ENCODE results near the gene CRHR1.

The CRHR1 gene

GRCh38 chr17:45784293-45784740 is at the start of gene CRHR1:
Gene CRHR1 (plus strand): TSS chr17:45784320. CDS start chr17:45784545, 225 bp downstream.
- TF ChIP-seq TCF12 (IDR thresholded peaks at IDR 0.05; ENCODE audit: low read depth) = no peak

DNA sequence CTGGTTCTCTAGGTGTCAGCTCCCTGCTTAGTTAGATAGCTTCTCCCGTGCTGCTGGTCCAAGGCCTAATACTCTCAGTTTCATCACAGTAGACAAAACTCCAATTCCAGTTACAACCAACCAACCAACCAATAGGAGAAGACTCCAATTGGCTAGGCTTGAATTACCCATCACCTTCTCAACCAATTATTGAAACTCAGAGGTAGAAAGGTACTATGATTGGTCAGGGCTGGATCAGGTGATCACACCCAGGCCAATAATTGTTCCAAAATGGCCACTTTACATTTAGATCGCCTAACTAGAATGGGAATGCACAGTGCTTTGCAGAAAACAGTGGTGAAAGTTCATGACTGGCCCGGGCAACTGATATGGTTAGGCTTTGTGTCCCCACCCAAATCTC is 49.5 kb upstream of the CRHR1 start:
- TF ChIP-seq ZBTB7A (IDR thresholded peaks at IDR 0.05; ENCODE audit: low read depth) = no peak
- no peak for TF ChIP-seq CREB1 (IDR thresholded peaks at IDR 0.05; ENCODE audit: low read depth)
- no peak for TF ChIP-seq MAX (IDR thresholded peaks at IDR 0.05)
- TF ChIP-seq, protein P1, sequence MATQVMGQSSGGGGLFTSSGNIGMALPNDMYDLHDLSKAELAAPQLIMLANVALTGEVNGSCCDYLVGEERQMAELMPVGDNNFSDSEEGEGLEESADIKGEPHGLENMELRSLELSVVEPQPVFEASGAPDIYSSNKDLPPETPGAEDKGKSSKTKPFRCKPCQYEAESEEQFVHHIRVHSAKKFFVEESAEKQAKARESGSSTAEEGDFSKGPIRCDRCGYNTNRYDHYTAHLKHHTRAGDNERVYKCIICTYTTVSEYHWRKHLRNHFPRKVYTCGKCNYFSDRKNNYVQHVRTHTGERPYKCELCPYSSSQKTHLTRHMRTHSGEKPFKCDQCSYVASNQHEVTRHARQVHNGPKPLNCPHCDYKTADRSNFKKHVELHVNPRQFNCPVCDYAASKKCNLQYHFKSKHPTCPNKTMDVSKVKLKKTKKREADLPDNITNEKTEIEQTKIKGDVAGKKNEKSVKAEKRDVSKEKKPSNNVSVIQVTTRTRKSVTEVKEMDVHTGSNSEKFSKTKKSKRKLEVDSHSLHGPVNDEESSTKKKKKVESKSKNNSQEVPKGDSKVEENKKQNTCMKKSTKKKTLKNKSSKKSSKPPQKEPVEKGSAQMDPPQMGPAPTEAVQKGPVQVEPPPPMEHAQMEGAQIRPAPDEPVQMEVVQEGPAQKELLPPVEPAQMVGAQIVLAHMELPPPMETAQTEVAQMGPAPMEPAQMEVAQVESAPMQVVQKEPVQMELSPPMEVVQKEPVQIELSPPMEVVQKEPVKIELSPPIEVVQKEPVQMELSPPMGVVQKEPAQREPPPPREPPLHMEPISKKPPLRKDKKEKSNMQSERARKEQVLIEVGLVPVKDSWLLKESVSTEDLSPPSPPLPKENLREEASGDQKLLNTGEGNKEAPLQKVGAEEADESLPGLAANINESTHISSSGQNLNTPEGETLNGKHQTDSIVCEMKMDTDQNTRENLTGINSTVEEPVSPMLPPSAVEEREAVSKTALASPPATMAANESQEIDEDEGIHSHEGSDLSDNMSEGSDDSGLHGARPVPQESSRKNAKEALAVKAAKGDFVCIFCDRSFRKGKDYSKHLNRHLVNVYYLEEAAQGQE (IDR thresholded peaks at IDR 0.05; ENCODE audit: low read depth) = no peak
- TF ChIP-seq NFIC (IDR thresholded peaks at IDR 0.05) = no peak
- TF ChIP-seq TAF1 (IDR thresholded peaks at IDR 0.05; ENCODE audit: low read depth) = no peak
- TF ChIP-seq, protein P2, sequence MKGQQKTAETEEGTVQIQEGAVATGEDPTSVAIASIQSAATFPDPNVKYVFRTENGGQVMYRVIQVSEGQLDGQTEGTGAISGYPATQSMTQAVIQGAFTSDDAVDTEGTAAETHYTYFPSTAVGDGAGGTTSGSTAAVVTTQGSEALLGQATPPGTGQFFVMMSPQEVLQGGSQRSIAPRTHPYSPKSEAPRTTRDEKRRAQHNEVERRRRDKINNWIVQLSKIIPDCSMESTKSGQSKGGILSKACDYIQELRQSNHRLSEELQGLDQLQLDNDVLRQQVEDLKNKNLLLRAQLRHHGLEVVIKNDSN (IDR thresholded peaks at IDR 0.05) = no peak
- no peak for TF ChIP-seq TEAD4 (IDR thresholded peaks at IDR 0.05)
- TF ChIP-seq EGR1 (IDR thresholded peaks at IDR 0.05) = no peak
- no peak for TF ChIP-seq RAD21 (IDR thresholded peaks at IDR 0.05; ENCODE audit: low read depth)
- TF ChIP-seq FOXM1 (IDR thresholded peaks at IDR 0.05; ENCODE audit: borderline replicate concordance, low read depth) = no peak
- no peak for TF ChIP-seq YY1 (IDR thresholded peaks at IDR 0.05; ENCODE audit: low read depth)
- no peak for TF ChIP-seq TCF12 (IDR thresholded peaks at IDR 0.05; ENCODE audit: low read depth)
- no peak for TF ChIP-seq EP300 (IDR thresholded peaks at IDR 0.05; ENCODE audit: borderline replicate concordance)

- no peak for TF ChIP-seq TAF1 (IDR thresholded peaks at IDR 0.05; ENCODE audit: low read depth)
- no peak for TF ChIP-seq TCF12 (IDR thresholded peaks at IDR 0.05; ENCODE audit: low read depth)
- TF ChIP-seq CREB1 (IDR thresholded peaks at IDR 0.05; ENCODE audit: low read depth) = no peak
- TF ChIP-seq, protein P1 (IDR thresholded peaks at IDR 0.05; ENCODE audit: low read depth) = no peak
- TF ChIP-seq FOXM1 (IDR thresholded peaks at IDR 0.05; ENCODE audit: borderline replicate concordance, low read depth) = no peak
- no peak for TF ChIP-seq YY1 (IDR thresholded peaks at IDR 0.05; ENCODE audit: low read depth)
- TF ChIP-seq MAX (IDR thresholded peaks at IDR 0.05) = no peak
- TF ChIP-seq NFIC (IDR thresholded peaks at IDR 0.05) = no peak
- no peak for TF ChIP-seq EGR1 (IDR thresholded peaks at IDR 0.05)
- TF ChIP-seq TEAD4 (IDR thresholded peaks at IDR 0.05) = no peak
- no peak for TF ChIP-seq RAD21 (IDR thresholded peaks at IDR 0.05; ENCODE audit: low read depth)
- TF ChIP-seq, protein P2 (IDR thresholded peaks at IDR 0.05) = no peak
- TF ChIP-seq EP300 (IDR thresholded peaks at IDR 0.05; ENCODE audit: borderline replicate concordance) = no peak
- TF ChIP-seq CEBPB (IDR thresholded peaks at IDR 0.05) = no peak
- no peak for TF ChIP-seq ZBTB7A (IDR thresholded peaks at IDR 0.05; ENCODE audit: low read depth)
These were observed 48.6 kb upstream of the CRHR1 start for GRCh38 chr17:45735488-45735887.

DNA sequence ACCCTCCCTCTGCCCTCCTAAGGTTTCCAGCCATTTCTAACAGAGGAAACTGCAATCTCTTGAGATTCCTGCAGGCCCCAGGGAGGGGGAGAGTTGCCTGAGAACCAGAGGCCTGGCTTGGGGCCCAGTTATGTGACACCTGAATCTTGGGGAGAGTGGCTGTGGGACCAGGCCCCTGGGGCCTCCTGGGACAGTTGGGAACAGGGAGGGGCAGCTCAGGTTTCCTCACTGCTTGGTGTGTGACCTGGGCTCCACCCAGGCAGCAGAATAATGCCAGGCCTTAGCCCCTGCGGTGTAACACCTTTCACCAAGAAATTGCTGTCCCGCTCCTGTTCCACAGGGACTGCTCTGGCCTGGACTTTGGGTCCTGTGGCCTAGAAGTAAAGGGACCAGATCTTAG is 44.3 kb upstream of the CRHR1 start:
- TF ChIP-seq, protein P2 (IDR thresholded peaks at IDR 0.05) = no peak
- peak; percentile 93 for TF ChIP-seq NFIC (IDR thresholded peaks at IDR 0.05)
- TF ChIP-seq TCF12 (IDR thresholded peaks at IDR 0.05; ENCODE audit: low read depth) = peak; percentile 96
- TF ChIP-seq YY1 (IDR thresholded peaks at IDR 0.05; ENCODE audit: low read depth) = no peak
- peak; percentile 25; the same call in 1 of the 2 replicates for TF ChIP-seq RAD21 (IDR thresholded peaks at IDR 0.05; ENCODE audit: low read depth)
- no peak for TF ChIP-seq CREB1 (IDR thresholded peaks at IDR 0.05; ENCODE audit: low read depth)
- TF ChIP-seq TEAD4 (IDR thresholded peaks at IDR 0.05) = peak; percentile 92
- no peak for TF ChIP-seq ZBTB7A (IDR thresholded peaks at IDR 0.05; ENCODE audit: low read depth)
- TF ChIP-seq EP300 (IDR thresholded peaks at IDR 0.05; ENCODE audit: borderline replicate concordance) = peak; percentile 94
- TF ChIP-seq, protein P1 (IDR thresholded peaks at IDR 0.05; ENCODE audit: low read depth) = no peak
- no peak for TF ChIP-seq EGR1 (IDR thresholded peaks at IDR 0.05)
- no peak; the same call in 1 of the 2 replicates for TF ChIP-seq TAF1 (IDR thresholded peaks at IDR 0.05; ENCODE audit: low read depth)
- TF ChIP-seq MAX (IDR thresholded peaks at IDR 0.05) = no peak; the same call in 1 of the 2 replicates
- peak; percentile 49; the same call in 1 of the 2 replicates for TF ChIP-seq CEBPB (IDR thresholded peaks at IDR 0.05)
- TF ChIP-seq FOXM1 (IDR thresholded peaks at IDR 0.05; ENCODE audit: borderline replicate concordance, low read depth) = peak; percentile 89

All from Ishikawa (cell line).